Stimulated activated CD8-positive, alpha-beta memory T cell treated with anti-CD3 and anti-CD28 coated beads, Interleukin-12 subunit alpha, Interleukin-12 subunit beta, amount 100 ng/mL, for 1 hour (primary cell): Measurements from ENCODE around the gene PLXDC2.
"Not testable (repeated sequence)": the region's sequence is repeated elsewhere in the genome, so short reads cannot be mapped to it uniquely, and the experiment has no call there.

Source experiments
- DNase-seq: peaks from one replicate; pipeline ENCODE4 v3.0.0-alpha.2; 2020; ENCODE audit warnings: low read depth

Gene PLXDC2

GRCh38 chr10:19979628-19980027 is 163.4 kb downstream of the PLXDC2 start:
- DNase-seq = no peak

DNA sequence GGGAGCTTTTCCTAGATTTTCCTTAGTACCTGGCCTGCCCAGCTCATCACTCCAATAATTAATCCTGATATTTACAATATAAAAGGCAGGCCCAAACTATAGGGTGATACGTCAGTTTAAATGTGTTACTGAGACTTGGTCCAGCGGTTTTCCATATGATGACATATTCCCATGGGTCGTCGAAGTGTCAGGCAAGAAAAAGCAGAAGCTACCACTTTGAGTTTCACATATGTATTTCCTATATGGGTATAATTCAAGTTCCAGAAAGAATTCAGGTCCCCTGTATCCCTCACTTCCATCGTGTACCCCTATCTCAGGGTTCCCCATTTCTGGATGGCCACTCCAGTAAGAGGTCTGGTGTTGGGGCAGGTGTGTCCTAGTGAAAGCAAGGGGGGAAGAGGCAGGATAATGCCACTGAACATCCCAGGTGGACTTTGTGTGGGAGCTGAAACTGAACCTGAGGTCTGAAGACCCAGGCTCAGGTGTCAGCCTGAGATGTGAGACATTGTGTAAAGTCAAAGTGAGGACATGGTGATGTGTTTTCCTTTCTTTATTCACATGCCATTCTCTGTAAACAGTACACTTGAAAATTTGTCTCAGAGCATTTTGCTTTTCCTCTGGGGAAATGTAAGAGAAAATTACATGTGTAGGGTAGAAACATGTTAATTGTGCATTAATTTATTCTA is 167.8 kb downstream of the PLXDC2 start:
- no peak for DNase-seq

GRCh38 chr10:19985745-19986144 is 169.5 kb downstream of the PLXDC2 start:
- DNase-seq = no peak

DNA sequence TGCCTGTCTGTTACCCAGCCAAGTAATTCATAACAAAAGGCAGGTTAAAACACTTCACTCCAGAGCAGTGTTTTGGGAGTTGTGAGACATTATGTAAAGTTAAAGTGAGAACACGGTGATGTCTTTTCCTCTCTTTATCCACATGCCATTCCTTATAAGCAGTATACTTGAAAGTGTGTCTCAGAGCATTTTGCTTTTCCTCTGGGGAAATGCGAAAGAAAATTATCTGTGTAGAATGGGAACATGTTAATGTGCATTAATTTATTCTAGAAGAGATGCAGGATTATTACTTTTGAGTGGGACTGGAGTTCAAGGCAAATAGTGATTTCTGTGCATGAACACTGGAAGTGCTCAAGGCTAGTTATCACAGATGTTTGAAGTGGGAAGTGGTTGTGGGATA is 170.4 kb downstream of the PLXDC2 start:
- no peak for DNase-seq

GRCh38 chr10:19987931-19988330 is 171.7 kb downstream of the PLXDC2 start:
- DNase-seq = no peak

DNA sequence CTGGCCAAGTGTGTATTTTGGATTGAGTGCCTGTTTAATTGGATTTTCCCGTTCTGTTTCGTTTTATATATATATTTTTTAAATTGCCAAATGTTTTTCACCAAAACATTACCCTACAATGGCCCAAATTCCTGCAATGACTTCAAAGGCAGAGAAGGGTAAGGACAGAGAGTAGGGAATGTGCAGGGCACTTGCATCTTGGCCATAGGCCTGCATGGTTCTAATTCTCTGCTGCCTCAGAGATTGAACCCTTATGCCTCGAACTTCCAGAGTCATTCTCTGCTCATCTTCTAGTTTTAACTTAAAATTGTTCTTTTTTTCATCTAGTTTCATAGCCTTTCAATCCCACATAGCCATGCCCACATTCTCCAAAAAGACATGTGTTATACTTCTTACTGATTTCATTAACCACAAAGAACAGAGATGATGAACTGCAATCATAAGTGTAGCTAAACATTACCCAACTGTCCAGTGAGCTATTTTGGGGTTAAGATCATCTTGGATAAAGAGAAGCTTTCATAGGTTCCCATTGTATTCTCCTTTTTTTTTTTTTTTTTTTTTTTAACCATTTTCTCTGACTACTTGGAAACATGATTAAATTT is 177.6 kb downstream of the PLXDC2 start:
- DNase-seq = no peak

DNA sequence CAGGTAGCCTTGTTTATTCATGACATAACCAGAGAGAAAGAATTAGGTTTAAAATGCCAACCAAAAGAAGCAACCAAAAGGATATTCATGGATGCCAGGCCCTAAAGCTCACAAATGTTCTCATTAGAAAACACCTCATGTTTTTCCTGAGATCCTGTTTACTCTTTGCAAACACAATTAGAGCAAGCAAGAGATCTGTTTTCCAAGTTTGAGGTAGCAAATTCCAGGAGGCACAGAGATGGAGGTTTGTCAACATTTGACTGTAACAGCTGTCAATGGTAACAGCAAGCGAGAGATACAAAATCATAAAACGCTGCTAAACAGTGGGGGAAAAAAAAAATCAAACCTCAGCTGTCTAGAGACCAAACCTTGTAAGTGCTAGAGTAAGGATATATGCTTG is 182.2 kb downstream of the PLXDC2 start:
- DNase-seq = no peak

- no peak for DNase-seq
Measured at GRCh38 chr10:19999431-19999830, 183.2 kb downstream of the PLXDC2 start.

DNA sequence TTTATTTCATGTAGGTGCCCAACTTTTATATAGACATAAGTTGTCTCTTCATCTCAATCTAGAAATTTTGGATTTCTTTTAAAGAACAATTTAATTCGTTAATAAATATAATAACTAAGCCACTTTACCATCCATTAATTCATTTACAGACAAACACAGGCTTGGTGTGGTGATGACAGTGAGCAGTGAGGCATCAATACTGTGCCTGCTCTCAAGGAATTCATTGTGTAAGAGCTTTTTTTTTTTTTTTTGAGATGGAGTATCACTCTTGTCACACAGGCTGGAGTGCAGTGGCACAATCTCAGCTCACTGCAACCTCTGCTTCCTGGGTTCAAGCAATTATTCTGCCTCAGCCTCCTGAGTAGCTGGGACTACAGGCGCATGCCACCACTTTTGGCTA is 185.8 kb downstream of the PLXDC2 start:
- not testable (repeated sequence) for DNase-seq

- DNase-seq = no peak
Measured at GRCh38 chr10:20002657-20003056, 186.4 kb downstream of the PLXDC2 start.

DNA sequence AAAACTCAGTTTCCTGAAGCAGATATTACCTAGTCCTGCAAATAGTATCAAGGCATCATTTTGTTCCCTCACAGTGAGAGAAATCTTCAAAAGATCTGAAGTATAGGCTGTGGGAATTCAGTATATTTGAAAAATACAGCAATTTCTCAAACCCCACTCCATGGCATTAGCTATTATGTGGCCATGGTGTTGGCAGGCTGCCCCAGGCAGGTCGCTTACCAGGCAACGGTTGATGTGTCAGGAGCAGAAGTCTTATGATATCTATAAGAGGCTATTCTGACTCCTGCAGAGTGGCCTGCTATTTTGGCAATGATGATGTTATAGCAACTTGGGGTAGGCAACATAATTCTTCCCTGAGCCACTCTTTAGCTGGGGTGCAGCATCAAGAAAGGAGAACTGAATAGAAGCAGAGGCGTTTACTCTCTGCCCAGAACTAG is 187.9 kb downstream of the PLXDC2 start:
- DNase-seq = no peak

GRCh38 chr10:20005638-20006037 is 189.4 kb downstream of the PLXDC2 start:
- no peak for DNase-seq

DNA sequence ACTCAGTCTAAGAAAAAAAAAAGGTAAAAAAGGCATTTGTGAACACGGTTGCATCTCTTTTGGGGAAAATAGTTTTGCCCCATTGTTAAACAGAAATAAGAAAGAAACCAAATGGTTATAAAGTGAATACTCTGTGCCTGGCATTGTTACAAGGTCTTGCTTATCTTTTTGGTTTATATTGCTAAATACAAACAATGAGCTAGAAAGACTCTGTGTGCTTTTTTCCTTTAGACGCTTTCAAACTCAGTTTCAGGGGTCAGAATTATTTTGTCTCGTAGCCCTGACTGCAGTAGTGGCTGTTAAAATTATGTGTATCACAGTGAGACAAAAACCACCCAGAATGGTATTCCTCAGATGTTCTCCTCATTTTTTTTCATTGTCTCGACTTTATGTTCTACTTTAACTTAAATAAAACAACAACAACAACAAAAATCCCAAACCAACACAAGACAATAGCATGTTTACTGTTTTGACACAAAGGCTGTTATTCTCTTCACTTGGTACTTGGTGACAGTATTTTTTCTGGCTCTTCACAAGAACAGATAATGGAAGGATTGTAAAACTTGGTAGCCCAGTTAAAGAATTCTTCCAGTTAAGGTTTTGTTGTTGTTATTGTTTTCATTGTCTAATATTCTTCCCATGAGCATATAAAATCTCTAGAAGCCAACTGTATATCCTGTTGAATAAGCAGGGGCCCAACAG is 190.1 kb downstream of the PLXDC2 start:
- DNase-seq = no peak

DNA sequence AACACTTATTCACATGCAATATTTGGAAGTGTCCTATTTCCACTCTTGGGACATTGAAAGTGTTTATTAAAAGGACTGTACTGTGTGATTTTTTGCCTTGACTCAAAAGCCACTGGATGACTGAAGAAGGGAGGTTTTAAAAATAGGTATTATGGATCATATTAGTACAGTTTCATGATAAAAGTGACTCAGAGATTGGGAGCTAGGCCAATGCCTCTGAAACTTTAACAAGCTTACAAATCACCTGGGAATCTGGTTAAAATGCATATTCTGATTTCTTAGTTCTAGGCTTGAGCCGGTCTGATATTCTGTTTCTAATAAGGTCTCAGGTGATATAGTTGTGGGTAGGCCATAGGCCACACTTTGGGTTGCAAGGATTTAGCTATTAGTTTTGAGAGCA is 191.2 kb downstream of the PLXDC2 start:
- DNase-seq = no peak

DNA sequence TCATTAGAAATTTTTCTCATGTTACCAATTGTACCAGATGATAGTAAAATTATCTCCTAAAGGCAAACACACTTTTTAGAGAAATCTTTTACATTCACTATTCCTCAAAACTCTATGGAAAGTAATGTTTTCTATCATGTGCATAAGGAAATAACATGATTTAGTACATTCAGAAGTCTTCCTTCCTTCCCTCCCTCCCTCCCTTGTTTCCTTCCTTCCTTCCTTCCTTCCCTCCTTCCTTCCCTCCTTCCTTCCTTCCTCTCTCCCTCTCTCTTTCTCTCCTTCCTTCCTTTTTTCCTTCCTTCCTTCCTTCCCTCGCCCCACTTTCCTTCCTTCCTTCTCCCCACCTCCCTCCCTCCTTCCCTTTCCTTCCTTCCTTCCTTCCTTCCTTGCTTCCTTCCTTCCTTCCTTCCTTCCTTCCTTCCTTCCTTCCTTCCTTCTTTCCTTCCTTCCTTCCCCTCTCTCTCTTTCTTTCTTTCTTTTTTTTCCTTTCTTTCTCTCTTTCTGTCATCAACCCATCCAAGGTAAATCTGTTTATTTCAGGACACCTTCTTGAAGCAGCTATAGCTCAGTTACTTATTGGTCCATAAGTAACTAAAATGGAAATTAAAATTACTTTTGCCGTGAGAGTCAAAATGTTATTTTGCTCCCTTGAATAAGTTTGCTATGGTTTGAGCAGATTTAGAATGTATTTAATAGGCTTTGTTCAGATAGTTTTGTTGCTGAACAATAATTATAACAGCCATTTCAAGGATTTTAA is 197.9 kb downstream of the PLXDC2 start:
- DNase-seq = no peak

GRCh38 chr10:20017961-20018360 is 201.7 kb downstream of the PLXDC2 start:
- no peak for DNase-seq

GRCh38 chr10:20020677-20021076 is 204.4 kb downstream of the PLXDC2 start:
- DNase-seq = no peak

GRCh38 chr10:20029523-20029922 is 213.3 kb downstream of the PLXDC2 start:
- no peak for DNase-seq

DNA sequence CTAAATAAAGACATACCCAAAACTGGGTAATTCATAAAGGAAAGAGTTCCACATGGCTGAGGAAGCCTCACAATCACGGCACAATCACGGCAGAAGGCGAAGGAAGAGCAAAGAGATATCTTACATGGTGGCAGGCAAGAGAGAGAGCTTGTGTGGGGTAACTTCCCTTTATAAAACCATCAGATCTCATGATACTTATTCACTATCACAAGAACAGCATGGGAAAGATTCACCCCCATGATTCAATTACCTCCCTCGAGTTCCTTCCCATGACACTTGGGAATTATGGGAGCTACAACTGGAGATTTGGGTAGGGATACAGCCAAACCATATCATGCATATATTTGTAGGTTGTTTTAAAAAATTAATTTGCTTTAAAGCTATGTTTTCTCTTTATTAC is 217.2 kb downstream of the PLXDC2 start:
- DNase-seq = no peak

GRCh38 chr10:20034732-20035131 is 218.5 kb downstream of the PLXDC2 start:
- DNase-seq = no peak

- no peak for DNase-seq
Measured at GRCh38 chr10:20040012-20040411, 223.8 kb downstream of the PLXDC2 start.

- no peak for DNase-seq
Measured at GRCh38 chr10:20041931-20042330, 225.7 kb downstream of the PLXDC2 start.

GRCh38 chr10:20045100-20045499 is 228.9 kb downstream of the PLXDC2 start:
- DNase-seq = not testable (repeated sequence)
